GM19023 (cell line): Measurements from ENCODE around the gene RALGAPB.

ENCODE experiments used
- ATAC-seq: cut with Tn5 transposase; IDR thresholded peaks from one replicate; pipeline ENCODE4 v1.9.1; 2021; ENCODE audit warnings: mild to moderate bottlenecking, moderate library complexity; ENCODE audit not compliant: unreplicated experiment

RALGAPB gene

GRCh38 chr20:38543014-38543906 lies 70.6 kb downstream of the RALGAPB start:
- ATAC-seq: no peak

- no peak for ATAC-seq
These were observed 73.1 kb downstream of the RALGAPB start for GRCh38 chr20:38545771-38546170.

GRCh38 chr20:38547288-38548085 lies 74.8 kb downstream of the RALGAPB start:
- no peak for ATAC-seq

GRCh38 chr20:38548356-38549083 lies 75.9 kb downstream of the RALGAPB start:
- ATAC-seq: no peak

- ATAC-seq: no peak
These were observed 77.6 kb downstream of the RALGAPB start for GRCh38 chr20:38550274-38550673.

GRCh38 chr20:38551056-38551626 lies 78.5 kb downstream of the RALGAPB start:
- ATAC-seq: no peak

GRCh38 chr20:38554986-38555385 lies 82.3 kb downstream of the RALGAPB start:
- ATAC-seq: no peak

GRCh38 chr20:38555395-38555794 lies 82.8 kb downstream of the RALGAPB start:
- ATAC-seq: no peak

- no peak for ATAC-seq
These were observed 84.5 kb downstream of the RALGAPB start for GRCh38 chr20:38557174-38557573.

- ATAC-seq: no peak
These were observed 86.1 kb downstream of the RALGAPB start for GRCh38 chr20:38558596-38559360.

GRCh38 chr20:38559764-38560163 lies 87.1 kb downstream of the RALGAPB start:
- no peak for ATAC-seq

GRCh38 chr20:38563802-38564431 lies 91.3 kb downstream of the RALGAPB start:
- no peak for ATAC-seq

GRCh38 chr20:38564680-38565079 lies 92.0 kb downstream of the RALGAPB start:
- no peak for ATAC-seq

GRCh38 chr20:38566036-38566598 lies 93.5 kb downstream of the RALGAPB start:
- ATAC-seq: no peak

GRCh38 chr20:38569747-38570525 lies 97.3 kb downstream of the RALGAPB start:
- no peak for ATAC-seq

GRCh38 chr20:38573413-38573812 lies 100.8 kb downstream of the RALGAPB start:
- ATAC-seq: no peak

- ATAC-seq: no peak
These were observed 106.7 kb downstream of the RALGAPB start for GRCh38 chr20:38579219-38579910.

- ATAC-seq: no peak
These were observed 107.3 kb downstream of the RALGAPB start for GRCh38 chr20:38579921-38580320.
